K562 (cell line): ENCODE measurements around the gene TMEM131. TPM values are rescaled to one million over a fixed set of nuclear protein-coding genes. Genes with fewer than 3 reads are reported as not detected.

Experiments
- ATAC-seq: fragments of 200-7000 bp; cut with Tn5 transposase; 3 replicates; pipeline ENCODE4 v1.9.1; 2020; ENCODE audit warnings: moderate library complexity
- BruUV-seq: library from RNA; stranded (reverse); fragments of 400-500 nt; replicated peaks from 2 replicates; lab custom pipeline; 2021; lab: Mats Ljungman, UMichigan
- CTCF ChIA-PET: fragments of 300-600 bp; formaldehyde crosslinking; extraction: SDS; loops from one replicate; lab custom pipeline; 2021; ENCODE audit warnings: low intra/inter-chr PET ratio; lab: Yijun Ruan, JAX
- POLR2A ChIA-PET: fragments of 300-600, 350-650 bp; sonication (Branson Sonifier 250); formaldehyde crosslinking; extraction: SDS; loops from one replicate; lab custom pipeline; 2021; ENCODE audit warnings: antibody characterized with exemption, inconsistent platforms; lab: Yijun Ruan, JAX
- DNase-seq, 4 experiments: peaks; one replicate each; pipeline versions ENCODE4 v3.0.0 to v3.0.0-alpha.2; 2011 to 2018; ENCODE audit warnings: low spot score in 3 of 4, mixed read lengths in 3 of 4; ENCODE audit errors: extremely low read depth in 1 of 4
- FAIRE-seq: peaks from 2 replicates; lab custom pipeline; 2011; peaks lifted over from hg19 to GRCh38; lab: Jason Lieb, UNC
- H2AFZ ChIP-seq: 2 replicates; pipeline ENCODE4 v1.6.0; 2011; ENCODE audit warnings: low read depth, low read length, control low read depth, inconsistent platforms
- H3K27ac ChIP-seq: fragments of 200-600 bp; 3 replicates; pipeline ENCODE4 v1.8.0; 2011; ENCODE audit warnings: low read depth, mild to moderate bottlenecking, control low read depth, inconsistent platforms, low read length, moderate library complexity, mixed read lengths; ENCODE audit errors: extremely low read depth
- H3K27me3 ChIP-seq, 2 experiments: fragments of 300-600 bp in 1 of 2; 2 replicates in 1 of 2; 3 replicates in 1 of 2; pipeline versions ENCODE4 v1.6.0 to v1.8.0; 2011; ENCODE audit warnings: inconsistent platforms in 2 of 2, low read length in 2 of 2, mild to moderate bottlenecking in 1 of 2, mixed read lengths in 1 of 2, moderate library complexity in 1 of 2; ENCODE audit not compliant: control insufficient read depth in 2 of 2, insufficient read depth in 2 of 2
- H3K36me3 ChIP-seq: fragments of 300-600 bp; 3 replicates; pipeline ENCODE4 v1.8.0; 2011; ENCODE audit warnings: mild to moderate bottlenecking, low read length, inconsistent platforms; ENCODE audit not compliant: control insufficient read depth, insufficient read depth
- H3K4me1 ChIP-seq, 2 experiments: fragments of 200-600 bp in 1 of 2; replicated peaks in 1 of 2; 2 replicates in 1 of 2; 3 replicates in 1 of 2; pipeline versions ENCODE4 v1.5.1 to v1.8.0; 2011; ENCODE audit warnings: inconsistent platforms in 2 of 2, low read length in 2 of 2, mild to moderate bottlenecking in 1 of 2, mixed read lengths in 1 of 2, moderate library complexity in 1 of 2; ENCODE audit not compliant: control insufficient read depth in 2 of 2, insufficient read depth in 2 of 2
- H3K4me2 ChIP-seq: 2 replicates; pipeline ENCODE4 v1.6.1; 2011; ENCODE audit warnings: low read length, control low read depth, inconsistent platforms, mixed read lengths; ENCODE audit not compliant: insufficient read depth
- H3K4me3 ChIP-seq: fragments of 200-600 bp; sonication (generic), shearing (Covaris generic); 2 replicates; pipeline ENCODE4 v1.5.1; 2016; ENCODE audit warnings: control low read depth, inconsistent platforms
- H3K79me2 ChIP-seq: fragments of 200-600 bp; 3 replicates; pipeline ENCODE4 v1.8.0; 2011; ENCODE audit warnings: low read length, inconsistent platforms; ENCODE audit not compliant: control insufficient read depth, insufficient read depth
- H3K9ac ChIP-seq, 2 experiments: 2 replicates each; pipeline versions ENCODE4 v1.6.0 to v1.6.1; 2011; ENCODE audit warnings: low read depth in 2 of 2, low read length in 2 of 2, control low read depth in 1 of 2, inconsistent platforms in 1 of 2, mild to moderate bottlenecking in 1 of 2, mixed read lengths in 1 of 2; ENCODE audit not compliant: insufficient read depth in 1 of 2
- H3K9me1 ChIP-seq: one replicate; pipeline ENCODE4 v1.6.0; 2011; ENCODE audit warnings: inconsistent platforms, mild to moderate bottlenecking, low read length, moderate library complexity; ENCODE audit not compliant: control insufficient read depth, insufficient read depth
- H3K9me3 ChIP-seq: replicated peaks from 2 replicates; pipeline ENCODE4 v1.5.1; 2011; ENCODE audit warnings: low read depth, low read length, inconsistent platforms; ENCODE audit not compliant: control insufficient read depth, insufficient read depth
- H4K20me1 ChIP-seq: replicated peaks from 2 replicates; pipeline ENCODE4 v1.6.1; 2011; ENCODE audit warnings: low read length, inconsistent platforms, mixed read lengths; ENCODE audit not compliant: control insufficient read depth, insufficient read depth
- ATF7 ChIP-seq: fragments of 450-650 bp; IDR thresholded peaks from 2 replicates; pipeline ENCODE4 v1.7.1; 2014; ENCODE audit warnings: mild to moderate bottlenecking, moderate library complexity
- BMI1 ChIP-seq: fragments of 150-350 bp; IDR thresholded peaks from 2 replicates; pipeline ENCODE4 v1.6.1; 2014; ENCODE audit warnings: low read length
- CBX3 ChIP-seq, 2 experiments: IDR thresholded peaks; 1 replicate in 1 of 2; 2 replicates in 1 of 2; pipeline ENCODE4 v1.6.1; 2012; ENCODE audit warnings: inconsistent platforms in 2 of 2, low read length in 2 of 2, borderline replicate concordance in 1 of 2, control low read depth in 1 of 2
- CTCF ChIP-seq, 3 experiments: IDR thresholded peaks in 2 of 3; conservative IDR thresholded peaks in 1 of 3; 2 replicates each; pipeline ENCODE4 v1.5.1; 2011 to 2012; ENCODE audit warnings: low read length in 3 of 3, mild to moderate bottlenecking in 3 of 3, control low read depth in 2 of 3, improper control_type of control experiment in 1 of 3, inconsistent platforms in 1 of 3, low read depth in 1 of 3, mixed read lengths in 1 of 3, moderate library complexity in 1 of 3; ENCODE audit not compliant: insufficient read depth in 2 of 3
- HDAC3 ChIP-seq: fragments of 450-650 bp; IDR thresholded peaks from 2 replicates; pipeline ENCODE4 v1.6.1; 2018; ENCODE audit warnings: borderline replicate concordance, mild to moderate bottlenecking, moderate library complexity; ENCODE audit not compliant: partially characterized antibody
- MBD2 ChIP-seq: sonication (generic); IDR thresholded peaks from 2 replicates; pipeline ENCODE4 v1.6.1; 2016; ENCODE audit warnings: low read depth, borderline replicate concordance
- RBM14 ChIP-seq: fragments of 200-400 bp; formaldehyde crosslinking; IDR thresholded peaks from 2 replicates; pipeline ENCODE4 v1.6.1; 2018; ENCODE audit warnings: low read depth, mild to moderate bottlenecking, low read length, moderate library complexity, borderline replicate concordance; ENCODE audit not compliant: insufficient read depth
- SMAD1 ChIP-seq: fragments of 150-350 bp; IDR thresholded peaks from 2 replicates; pipeline ENCODE4 v1.6.1; 2014; ENCODE audit warnings: low read length, low read depth; ENCODE audit not compliant: partially characterized antibody
- TARDBP ChIP-seq: fragments of 450-650 bp; IDR thresholded peaks from 2 replicates; pipeline ENCODE4 v1.6.1; 2016
- ZBTB5 ChIP-seq: fragments of 450-650 bp; IDR thresholded peaks from 2 replicates; pipeline ENCODE4 v1.6.1; 2017; ENCODE audit warnings: antibody characterized with exemption
- ZNF134 ChIP-seq: fragments of 250-450 bp; sonication (Bioruptor Pico); conservative IDR thresholded peaks from 2 replicates; pipeline ENCODE4 v1.4.0; 2020
- ZNF707 ChIP-seq: fragments of 250-450 bp; sonication (Bioruptor Pico); conservative IDR thresholded peaks from 2 replicates; pipeline ENCODE4 v1.8.0; 2022; ENCODE audit warnings: inconsistent platforms, mild to moderate bottlenecking, moderate library complexity
- WGBS: fragments of 100-300 bp; shearing (Covaris generic); methylation state at CpG from one replicate; pipeline ENCODE4 v1.1.6; 2016; ENCODE audit warnings: low coverage, mixed read lengths; ENCODE audit not compliant: insufficient coverage; ENCODE audit errors: missing lambda C conversion rate; 5-methylcytosine and 5-hydroxymethylcytosine counted together
- in situ Hi-C: fragments of 300-500 bp; cut with MboI; formaldehyde crosslinking; loops from 4 replicates; pipeline ENCODE4 v1.15.0; 2018; ENCODE audit warnings: inconsistent platforms, mixed read lengths
- intact Hi-C: fragments of 100-400 bp; cut with micrococcal nuclease; formaldehyde crosslinking; loops from 2 replicates; pipeline ENCODE4 v1.14.2; 2022
- polyA plus RNA-seq, 8 experiments: library from polyadenylated mRNA; depleted of rRNA in 4 of 8; stranded (reverse) in 5 of 8; unstranded in 3 of 8; fragments of >200 nt; fragmentation: Nextera tagmentation in 2 of 8; fragmentation: Illumina TruSeq in 1 of 8; extraction: Ambion mirVana in 2 of 8; extraction: Trizol in 1 of 8; gene quantifications; 2 replicates each; pipeline versions ENCODE4 v1.2.1 to v1.2.3, GENCODE V29; 2011 to 2014; ENCODE audit warnings: inconsistent platforms in 1 of 8, missing spikeins in 1 of 8
- total RNA-seq, 7 experiments: library from RNA; depleted of rRNA in 6 of 7; stranded (reverse); fragments of >200 nt in 6 of 7; fragmentation: Illumina TruSeq in 2 of 7; extraction: Trizol in 2 of 7; gene quantifications; 2 replicates each; pipeline versions ENCODE4 v1.2.1 to v1.2.3, GENCODE V29; 2011 to 2021; ENCODE audit warnings: low replicate concordance in 1 of 7

Gene TMEM131
- total and polyA plus RNA-seq, 9 of the 15 experiments (the other 6 are each of a cell fraction or from before 2014, with no cell fraction given): 2.5 to 21.1 (median 12.4) TPM

DNA sequence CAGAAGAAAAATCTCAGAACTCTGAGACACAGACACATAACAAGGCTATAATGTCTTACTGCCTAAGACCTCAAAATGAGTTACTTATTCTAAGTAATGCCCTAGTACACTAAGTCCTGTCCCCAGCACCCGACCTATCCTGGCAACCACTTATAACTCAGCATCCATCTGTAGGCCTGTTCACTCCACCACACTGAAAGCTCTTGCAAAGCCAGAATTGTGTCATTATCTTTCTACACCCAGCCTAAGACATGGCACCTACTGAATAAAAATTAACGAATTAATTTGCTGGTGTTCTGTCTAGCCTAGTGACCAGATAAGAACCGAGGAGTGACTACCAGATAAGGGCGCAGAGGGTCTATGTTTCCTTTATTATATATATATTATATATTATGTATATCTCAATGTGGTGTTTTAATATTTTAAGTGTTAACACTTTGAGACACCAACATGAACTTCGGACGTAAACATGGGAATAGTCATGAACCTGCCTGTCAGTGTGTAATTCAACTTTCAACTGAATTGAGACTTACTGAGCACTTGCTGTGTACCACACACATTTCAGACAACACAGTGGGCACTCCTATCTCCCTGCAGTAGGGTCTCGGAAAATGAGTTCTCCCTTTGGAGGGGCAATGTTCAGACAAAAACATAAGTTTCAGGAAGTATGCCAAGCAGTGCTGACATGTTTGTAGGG is 27.7 kb downstream of the TMEM131 start:
- intact Hi-C loops (no loop called here), in situ Hi-C loops (no loop called here)
- H3K27me3 ChIP-seq: no peaks in the 10 kb centered on the region
- H3K27ac ChIP-seq: no peak overlapping the region
- TF ChIP-seq RBM14 (no peak), CBX3 (IDR thresholded peaks at IDR 0.05; ENCODE audit: borderline replicate concordance in 1 of 2, low read length in 2 of 2) (no peak), ZNF134 (CRISPR knock-in tag) (no peak), HDAC3 (no peak), TARDBP (no peak), ATF7 (no peak), BMI1 (no peak), ZNF707 (CRISPR knock-in tag) (no peak), ZBTB5 (no peak), MBD2 (no peak), CTCF (IDR thresholded peaks at IDR 0.05 in 2 of 3, conservative IDR thresholded peaks at IDR 0.05 in 1 of 3; ENCODE audit: insufficient read depth in 2 of 3, low read depth in 1 of 3, low read length in 3 of 3) (no peak), SMAD1 (no peak)
- peaks cover 3 to 31% of the 10 kb centered on the region in 2 experiments; a peak in 3 of 5 replicates for H3K4me1 ChIP-seq
- POLR2A ChIA-PET: no interaction called here
- H3K9ac ChIP-seq: no peak overlapping the region
- CTCF ChIA-PET: interaction anchor here (0.6 kb wide), 1 partner anchor 41 kb away, joined by 4 read pairs; no protein-coding TSS in a partner anchor
- no peaks in the 10 kb centered on the region for H3K9me3 ChIP-seq
- no peak overlapping the region for H3K4me3 ChIP-seq
- no peaks in the 10 kb centered on the region for H3K9me1 ChIP-seq
- H3K4me2 ChIP-seq: no peak overlapping the region
- no TSS peak for BruUV-seq
- no peak overlapping the region for H2AFZ ChIP-seq
- no peaks in the 10 kb centered on the region for H3K36me3 ChIP-seq
- ATAC-seq: no peak
- no peaks in the 10 kb centered on the region; the same call in 1 of the 2 replicates for H4K20me1 ChIP-seq
- 63% methylated on average over 7 of the region's 7 CpGs for WGBS
- peaks cover 78% of the 10 kb centered on the region for H3K79me2 ChIP-seq
- FAIRE-seq: no peak
- no peak for DNase-seq
